Activated CD8-positive, alpha-beta memory T cell treated with anti-CD3 and anti-CD28 coated beads for 1 hour (primary cell): ENCODE measurements around the gene UBXN6.

Experiments used
- DNase-seq, 2 donors: peaks; one replicate each; pipeline ENCODE4 v3.0.0-alpha.2; 2020; ENCODE audit warnings: low read depth in 1 of 2; ENCODE audit errors: extremely low read depth in 1 of 2

The UBXN6 gene

DNA sequence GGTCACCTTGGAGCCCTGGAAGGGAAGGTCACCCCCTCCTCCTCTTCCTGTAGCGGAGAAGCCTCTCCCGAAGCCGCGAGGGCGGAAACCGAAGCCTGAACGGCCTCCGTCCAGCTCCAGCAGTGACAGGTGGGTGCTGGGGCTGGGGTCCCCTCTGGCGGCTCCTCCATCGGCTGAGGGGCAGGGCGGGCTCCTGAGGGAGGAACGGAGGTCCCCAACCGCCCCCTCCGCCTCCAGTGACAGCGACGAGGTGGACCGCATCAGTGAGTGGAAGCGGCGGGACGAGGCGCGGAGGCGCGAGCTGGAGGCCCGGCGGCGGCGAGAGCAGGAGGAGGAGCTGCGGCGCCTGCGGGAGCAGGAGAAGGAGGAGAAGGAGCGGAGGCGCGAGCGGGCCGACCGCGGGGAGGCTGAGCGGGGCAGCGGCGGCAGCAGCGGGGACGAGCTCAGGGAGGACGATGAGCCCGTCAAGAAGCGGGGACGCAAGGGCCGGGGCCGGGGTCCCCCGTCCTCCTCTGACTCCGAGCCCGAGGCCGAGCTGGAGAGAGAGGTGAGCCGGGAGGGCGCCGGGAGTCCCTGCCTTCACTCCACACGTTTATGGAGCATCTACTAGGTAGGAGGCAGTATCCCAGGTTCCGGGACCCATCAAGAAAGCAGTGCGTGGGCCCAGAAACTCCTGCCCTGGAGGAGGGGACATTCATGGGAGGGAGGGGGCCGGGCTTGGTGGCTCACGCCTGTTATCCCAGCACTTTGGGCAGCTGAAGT, 36.5 kb upstream of the UBXN6 start:
- DNase-seq, result no peak

DNA sequence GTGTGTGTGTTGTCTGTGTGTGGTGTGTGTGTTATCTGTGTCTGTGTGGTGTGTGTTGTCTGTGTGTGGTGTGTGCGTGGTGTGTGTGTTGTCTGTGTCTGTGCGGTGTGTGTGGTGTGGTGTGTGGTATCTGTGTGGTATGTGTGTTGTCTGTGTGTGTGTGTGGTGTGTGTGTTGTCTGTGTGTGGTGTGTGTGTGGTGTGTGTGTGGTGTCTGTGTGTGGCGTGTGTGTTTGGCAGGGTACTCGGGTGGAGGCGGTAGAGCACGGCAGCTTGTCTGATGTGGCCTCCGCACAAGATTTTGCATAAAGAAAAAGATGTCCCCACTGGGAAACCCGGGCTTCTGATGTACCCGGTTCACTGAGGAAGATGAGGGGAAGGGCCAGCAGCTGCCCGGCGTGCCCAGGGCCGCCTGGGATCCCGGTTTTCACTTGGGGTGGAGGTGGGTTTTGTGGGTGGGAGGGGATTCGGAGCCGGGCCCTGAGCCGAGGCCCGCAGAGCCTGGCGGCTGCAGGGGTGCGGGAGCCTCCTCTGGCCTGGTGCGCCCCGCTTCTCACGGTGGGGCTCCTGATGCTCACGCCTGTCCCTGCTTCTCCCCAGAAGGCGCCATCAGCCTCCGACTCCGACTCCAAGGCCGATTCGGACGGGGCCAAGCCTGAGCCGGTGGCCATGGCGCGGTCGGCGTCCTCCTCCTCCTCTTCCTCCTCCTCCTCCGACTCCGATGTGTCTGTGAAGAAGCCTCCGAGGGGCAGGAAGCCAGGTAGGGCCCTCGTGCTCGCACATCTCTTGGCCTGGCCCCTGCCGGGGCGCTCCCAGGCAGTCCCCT, 35.7 kb upstream of the UBXN6 start:
- no peak for DNase-seq

DNA sequence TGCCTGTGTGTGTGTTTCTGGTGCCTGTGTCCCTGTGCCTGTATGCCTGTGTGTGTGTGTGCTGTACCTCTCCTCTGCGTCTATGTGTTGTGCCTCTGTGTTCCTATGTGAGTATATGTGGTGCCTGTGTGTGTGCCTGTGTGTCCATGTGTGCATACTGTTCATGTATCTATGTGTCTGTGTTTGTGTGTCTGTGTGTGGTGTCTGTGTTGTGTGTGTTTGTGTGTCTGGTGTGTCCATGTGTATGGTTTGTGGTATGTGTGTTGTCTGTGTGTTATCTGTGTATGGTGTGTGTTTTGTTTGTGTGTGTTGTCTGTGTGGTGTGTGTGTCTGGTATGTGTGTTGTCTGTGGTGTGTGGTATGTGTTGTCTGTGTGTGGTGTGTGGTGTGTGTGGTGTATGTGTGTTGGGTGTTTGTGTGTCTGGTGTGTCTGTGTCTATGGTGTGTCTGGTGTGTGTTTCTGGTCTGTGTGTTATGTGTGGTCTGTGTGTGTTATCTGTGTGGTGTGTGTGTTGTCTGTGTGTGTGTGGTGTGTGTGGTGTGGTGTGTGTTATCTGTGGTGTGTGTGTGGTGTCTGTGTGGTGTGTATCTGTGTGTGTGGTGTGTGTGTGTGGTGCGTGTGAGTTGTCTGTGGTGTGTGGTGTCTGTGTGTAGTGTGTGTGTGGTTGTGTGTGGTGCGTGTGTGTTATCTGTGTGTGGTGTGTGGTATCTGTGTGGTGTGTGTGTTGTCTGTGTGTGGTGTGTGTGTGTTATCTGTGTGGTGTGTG, 34.9 kb upstream of the UBXN6 start:
- no peak for DNase-seq

DNA sequence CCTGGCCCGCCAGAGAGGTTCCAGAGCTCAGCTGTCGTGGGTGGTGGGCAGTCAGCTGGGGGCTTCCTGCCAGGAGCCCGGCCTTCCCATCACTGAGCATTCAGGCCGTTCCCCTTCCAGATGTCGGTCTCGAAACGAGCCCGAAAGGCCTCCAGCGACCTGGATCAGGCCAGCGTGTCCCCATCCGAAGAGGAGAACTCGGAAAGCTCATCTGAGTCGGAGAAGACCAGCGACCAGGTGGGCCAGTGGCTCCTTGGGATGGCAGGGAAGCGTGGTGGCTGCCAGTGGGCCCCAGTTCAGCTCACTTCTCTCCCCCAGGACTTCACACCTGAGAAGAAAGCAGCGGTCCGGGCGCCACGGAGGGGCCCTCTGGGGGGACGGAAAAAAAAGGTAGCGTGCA, 33.9 kb upstream of the UBXN6 start:
- DNase-seq, result no peak

- DNase-seq, result no peak
Observed at GRCh38 chr19:4488496-4488895, 30.9 kb upstream of the UBXN6 start.

- no peak for DNase-seq
Observed at GRCh38 chr19:4487572-4487971, 30.0 kb upstream of the UBXN6 start.

DNA sequence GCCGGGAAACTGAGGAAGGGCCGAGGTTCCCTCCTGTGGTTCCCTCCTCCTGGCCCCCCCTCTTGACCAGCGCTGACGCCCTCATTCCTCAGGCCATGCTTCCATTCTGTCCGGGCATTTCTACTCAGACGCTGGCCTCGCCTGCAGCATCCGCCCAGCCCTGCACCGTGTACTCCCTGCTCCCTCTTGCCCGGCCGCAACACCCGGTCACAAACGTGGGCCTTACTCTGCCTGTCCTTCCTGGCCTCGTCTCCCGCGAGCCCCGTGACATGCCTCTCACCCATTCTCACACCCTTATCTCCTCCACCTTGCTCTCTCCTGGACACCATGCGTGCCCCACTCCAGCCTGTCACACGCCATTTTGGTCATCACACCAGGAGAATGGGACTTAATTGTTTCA, 25.8 kb upstream of the UBXN6 start:
- DNase-seq, result no peak

DNA sequence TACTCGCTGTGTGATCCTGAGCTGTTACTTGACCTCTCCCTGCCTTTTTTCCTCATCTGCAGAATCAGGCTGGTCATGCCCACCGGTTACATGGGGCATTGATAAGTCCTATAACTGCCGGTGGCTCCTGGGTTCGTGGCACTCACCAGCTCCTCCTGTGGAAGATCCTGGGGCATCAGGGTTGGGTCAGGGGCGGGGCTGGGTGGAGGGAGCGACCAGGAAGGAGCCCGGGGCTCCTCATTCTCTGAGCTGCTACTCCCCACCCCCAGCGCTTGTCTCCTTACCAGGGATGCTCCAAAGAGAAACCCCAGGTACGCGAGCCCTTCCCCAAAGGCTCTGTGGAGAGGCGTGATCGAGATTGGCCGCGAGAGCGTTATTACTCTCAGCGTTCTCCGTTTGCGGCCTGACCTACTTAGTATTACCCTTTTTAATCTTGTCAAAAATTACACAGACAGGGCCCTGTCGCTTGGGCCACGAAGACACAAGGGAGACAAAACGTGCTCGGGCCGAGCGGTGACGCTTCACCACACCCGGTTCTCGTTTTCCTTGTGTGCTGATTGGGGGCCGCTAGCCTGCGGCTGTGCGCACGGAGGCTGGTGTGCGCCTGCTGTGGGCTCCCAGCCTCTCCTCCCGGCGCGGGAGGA, 25.2 kb upstream of the UBXN6 start:
- no peak for DNase-seq

GRCh38 chr19:4477034-4477801, 19.6 kb upstream of the UBXN6 start:
- DNase-seq, result no peak

DNA sequence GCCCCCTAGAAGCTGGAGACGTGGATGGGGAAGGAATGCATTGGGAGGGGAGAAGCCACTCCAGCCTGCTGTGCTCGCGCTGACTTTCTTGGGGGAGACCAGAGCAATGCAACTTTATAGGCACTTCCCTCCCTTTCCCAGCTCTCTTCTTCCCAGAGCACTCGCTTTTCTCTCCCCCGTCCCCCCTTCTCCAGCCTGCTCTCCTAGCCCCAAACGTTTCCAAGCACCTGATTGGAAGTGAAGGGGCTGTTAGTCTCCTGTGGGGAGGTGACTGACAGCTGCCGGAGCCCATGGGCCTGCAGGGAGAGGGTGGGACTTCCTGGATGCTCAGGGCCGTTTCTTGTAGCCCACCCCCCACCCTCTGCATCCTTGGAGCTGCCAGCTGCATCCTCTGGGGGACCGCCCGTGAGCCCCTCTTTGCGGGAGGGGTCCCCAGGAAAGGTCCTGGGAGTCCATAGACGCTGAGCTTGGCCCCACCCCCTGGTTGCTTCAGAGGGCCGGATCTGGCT, 17.0 kb upstream of the UBXN6 start:
- no peak for DNase-seq

DNA sequence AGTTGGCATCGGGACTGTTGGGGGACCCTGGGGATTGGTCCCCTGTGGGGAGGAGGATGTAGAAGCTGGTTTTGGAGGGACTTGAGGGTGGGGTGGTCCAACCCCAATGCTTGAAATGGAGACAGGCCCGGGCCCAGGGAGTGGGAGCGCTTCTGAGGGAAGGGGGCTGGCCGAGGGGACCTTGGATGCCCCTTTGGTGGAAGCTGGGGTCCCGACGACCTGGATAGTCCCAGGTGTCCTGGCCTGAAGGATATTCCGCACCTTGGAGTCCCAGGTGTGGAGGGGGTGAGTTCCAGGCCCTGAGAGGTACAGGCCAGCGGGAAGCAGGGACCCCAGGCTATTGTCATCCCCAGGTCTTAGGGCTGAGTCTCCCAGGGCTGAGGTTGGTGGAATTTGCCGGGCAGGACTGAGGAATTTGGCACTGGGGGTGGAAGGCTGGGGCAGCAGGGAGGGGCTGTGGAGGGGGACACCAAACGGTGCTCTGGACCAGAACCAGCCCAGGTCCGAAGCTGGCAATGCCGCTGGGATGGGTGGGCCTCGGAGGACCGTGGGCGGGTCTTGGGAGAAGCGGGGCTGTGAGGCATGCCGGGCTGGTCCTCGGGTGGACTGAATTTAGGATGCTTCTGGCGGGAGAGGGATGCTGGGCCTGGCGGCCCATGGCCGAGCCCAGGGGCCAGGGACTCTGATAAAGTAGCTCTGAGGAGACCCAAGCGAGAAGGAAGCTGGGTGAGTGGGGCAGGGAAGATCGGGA, 16.3 kb upstream of the UBXN6 start:
- DNase-seq, result no peak

GRCh38 chr19:4473011-4473762, 15.6 kb upstream of the UBXN6 start:
- no peak for DNase-seq

- DNase-seq, result peak in 1 of 2 donors; percentile 94
Observed at GRCh38 chr19:4472174-4472974, 14.8 kb upstream of the UBXN6 start, which contains the start of gene HDGFL2. HDGFL2 (plus strand) TSS chr19:4472297; CDS start chr19:4472351, 54 bp downstream.

- DNase-seq, result peak; percentile 87 to 96
Observed at GRCh38 chr19:4471403-4472173, 14.0 kb upstream of the UBXN6 start.

DNA sequence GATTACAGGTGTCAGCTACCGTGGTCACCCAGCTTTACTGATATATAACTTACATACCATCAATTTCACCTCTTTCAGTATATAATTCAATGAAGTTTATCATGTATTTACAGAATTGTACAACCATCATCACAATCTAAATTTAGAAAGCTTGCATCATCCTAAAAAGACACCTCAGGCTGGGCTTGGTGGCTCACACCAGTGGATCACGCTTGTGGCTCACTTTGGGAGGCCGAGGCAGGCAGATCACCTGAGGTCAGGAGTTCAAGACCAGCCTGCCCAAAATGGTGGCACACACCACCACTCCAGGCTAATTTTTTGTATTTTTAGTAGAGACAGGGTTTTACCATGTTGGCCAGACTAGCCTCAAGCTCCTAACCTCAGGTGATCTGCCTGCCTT, 10.2 kb upstream of the UBXN6 start:
- DNase-seq, result no peak

GRCh38 chr19:4464815-4465581, 7.4 kb upstream of the UBXN6 start:
- no peak for DNase-seq
